ENCODE results near the gene TMEM187.
"Not testable (repeated sequence)": the region's sequence is repeated elsewhere in the genome, so short reads cannot be mapped to it uniquely, and the experiment has no call there.

DNA sequence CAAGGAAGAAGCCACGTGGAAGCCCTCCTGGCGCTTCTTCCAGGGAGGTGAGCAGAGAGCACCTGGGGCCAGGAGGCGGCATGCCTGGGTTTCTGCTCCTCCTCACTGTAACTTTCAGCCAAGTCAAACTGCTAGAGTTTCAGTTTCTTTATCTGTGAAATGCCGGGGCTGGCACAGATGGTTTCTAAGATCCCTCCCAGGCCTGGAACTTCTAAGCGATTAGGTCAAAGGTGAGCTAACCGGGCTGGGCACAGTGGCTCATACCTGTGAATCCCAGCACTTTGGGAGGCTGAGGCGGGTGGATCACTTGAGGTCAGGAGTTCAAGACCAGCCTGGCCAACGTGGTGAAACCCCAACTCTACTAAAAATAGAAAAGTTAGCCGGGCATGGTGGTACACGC lies 7.8 kb downstream of the TMEM187 start:
- TF ChIP-seq, protein P1, sequence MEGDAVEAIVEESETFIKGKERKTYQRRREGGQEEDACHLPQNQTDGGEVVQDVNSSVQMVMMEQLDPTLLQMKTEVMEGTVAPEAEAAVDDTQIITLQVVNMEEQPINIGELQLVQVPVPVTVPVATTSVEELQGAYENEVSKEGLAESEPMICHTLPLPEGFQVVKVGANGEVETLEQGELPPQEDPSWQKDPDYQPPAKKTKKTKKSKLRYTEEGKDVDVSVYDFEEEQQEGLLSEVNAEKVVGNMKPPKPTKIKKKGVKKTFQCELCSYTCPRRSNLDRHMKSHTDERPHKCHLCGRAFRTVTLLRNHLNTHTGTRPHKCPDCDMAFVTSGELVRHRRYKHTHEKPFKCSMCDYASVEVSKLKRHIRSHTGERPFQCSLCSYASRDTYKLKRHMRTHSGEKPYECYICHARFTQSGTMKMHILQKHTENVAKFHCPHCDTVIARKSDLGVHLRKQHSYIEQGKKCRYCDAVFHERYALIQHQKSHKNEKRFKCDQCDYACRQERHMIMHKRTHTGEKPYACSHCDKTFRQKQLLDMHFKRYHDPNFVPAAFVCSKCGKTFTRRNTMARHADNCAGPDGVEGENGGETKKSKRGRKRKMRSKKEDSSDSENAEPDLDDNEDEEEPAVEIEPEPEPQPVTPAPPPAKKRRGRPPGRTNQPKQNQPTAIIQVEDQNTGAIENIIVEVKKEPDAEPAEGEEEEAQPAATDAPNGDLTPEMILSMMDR (IDR thresholded peaks at IDR 0.05) = not testable (repeated sequence)
- TF ChIP-seq POLR2A (IDR thresholded peaks at IDR 0.05) = not testable (repeated sequence)

Data from esophagus squamous epithelium (tissue), 4 donors.